MCF 10A (cell line): Measurements from ENCODE around the gene MVD. TPM values are rescaled to one million over a fixed set of nuclear protein-coding genes. Genes with fewer than 3 reads are reported as not detected.

Experiments used
- BruUV-seq: library from RNA; stranded (reverse); fragments of 400-500 nt; replicated peaks from 2 replicates; lab custom pipeline; 2021; lab: Mats Ljungman, UMichigan
- CTCF ChIA-PET: fragments of 300-600 bp; sonication (Branson Sonifier 250); formaldehyde crosslinking; extraction: SDS; loops from one replicate; lab custom pipeline; 2021; ENCODE audit warnings: antibody characterized with exemption, inconsistent platforms; lab: Yijun Ruan, JAX
- POLR2A ChIA-PET: fragments of 300-600, 350-650 bp; sonication (Branson Sonifier 250); formaldehyde crosslinking; extraction: SDS; loops from one replicate; lab custom pipeline; 2020; ENCODE audit warnings: antibody characterized with exemption, inconsistent platforms; lab: Yijun Ruan, JAX
- DNase-seq: peaks from one replicate; pipeline ENCODE4 v3.0.0-alpha.2; 2018; ENCODE audit not compliant: unreplicated experiment
- H3K27ac Mint-ChIP-seq: one replicate; pipeline ENCODE4 v1.8.0; 2022; ENCODE audit warnings: mild to moderate bottlenecking, low read depth, mixed read lengths; ENCODE audit not compliant: unreplicated experiment
- H3K27me3 Mint-ChIP-seq: one replicate; pipeline ENCODE4 v1.8.0; 2022; ENCODE audit warnings: mixed read lengths; ENCODE audit not compliant: insufficient read depth, unreplicated experiment
- H3K36me3 Mint-ChIP-seq: one replicate; pipeline ENCODE4 v1.8.0; 2022; ENCODE audit warnings: mild to moderate bottlenecking, moderate library complexity, mixed read lengths; ENCODE audit not compliant: insufficient read depth, unreplicated experiment
- H3K4me1 Mint-ChIP-seq: one replicate; pipeline ENCODE4 v1.8.0; 2022; ENCODE audit warnings: mixed read lengths; ENCODE audit not compliant: insufficient read depth, unreplicated experiment
- H3K4me3 Mint-ChIP-seq: one replicate; pipeline ENCODE4 v1.8.0; 2022; ENCODE audit warnings: mild to moderate bottlenecking, moderate library complexity, mixed read lengths; ENCODE audit not compliant: unreplicated experiment
- H3K9me3 Mint-ChIP-seq: one replicate; pipeline ENCODE4 v1.8.0; 2022; ENCODE audit warnings: mixed read lengths; ENCODE audit not compliant: unreplicated experiment
- CTCF ChIP-seq: fragments of 200-600 bp; IDR thresholded peaks from one replicate; pipeline ENCODE4 v1.8.0; 2022; ENCODE audit warnings: antibody characterized with exemption, mild to moderate bottlenecking; ENCODE audit not compliant: unreplicated experiment
- intact Hi-C: fragments of 100-400 bp; cut with micrococcal nuclease; formaldehyde crosslinking; loops from 2 replicates; pipeline ENCODE4 v1.14.1; 2022
- total RNA-seq: library from RNA; stranded (reverse); gene quantifications from 2 replicates; pipeline ENCODE4 v1.2.3, GENCODE V29; 2022

MVD gene
- total RNA-seq, 1 experiment from 2014 or later = 32.4 TPM

GRCh38 chr16:88614818-88615580, 47.9 kb downstream of the MVD start:
- Mint-ChIP-seq H3K36me3 (peaks cover 25% of the 10 kb centered on the region), H3K27me3 (no peaks in the 10 kb centered on the region), H3K27ac (no peak overlapping the region), H3K9me3 (no peaks in the 10 kb centered on the region), H3K4me1 (no peaks in the 10 kb centered on the region), H3K4me3 (no peak overlapping the region)
- DNase-seq = no peak
- POLR2A ChIA-PET = no interaction called here
- intact Hi-C loops = no loop called here
- CTCF ChIA-PET = no interaction called here
- no peak for TF ChIP-seq CTCF
- BruUV-seq = no TSS peak

GRCh38 chr16:88613911-88614817, 48.7 kb downstream of the MVD start:
- no peak overlapping the region for H3K4me3 Mint-ChIP-seq
- H3K9me3 Mint-ChIP-seq = no peaks in the 10 kb centered on the region
- peaks cover 33% of the 10 kb centered on the region for H3K36me3 Mint-ChIP-seq
- H3K27ac Mint-ChIP-seq = no peak overlapping the region
- CTCF ChIA-PET = no interaction called here
- POLR2A ChIA-PET = interaction anchor here (0.5 kb wide), 1 partner anchor 23 kb away, joined by 3 read pairs; no protein-coding TSS in a partner anchor
- no peak for TF ChIP-seq CTCF
- intact Hi-C loops = no loop called here
- no peak for DNase-seq
- no TSS peak for BruUV-seq
- H3K4me1 Mint-ChIP-seq = no peaks in the 10 kb centered on the region
- no peaks in the 10 kb centered on the region for H3K27me3 Mint-ChIP-seq

- intact Hi-C loops = no loop called here
- Mint-ChIP-seq H3K9me3 (no peaks in the 10 kb centered on the region), H3K4me1 (no peaks in the 10 kb centered on the region), H3K27me3 (no peaks in the 10 kb centered on the region), H3K27ac (no peak overlapping the region), H3K36me3 (peaks cover 36% of the 10 kb centered on the region), H3K4me3 (no peak overlapping the region)
- POLR2A ChIA-PET = interaction anchor here (0.5 to 1.9 kb wide), 2 partner anchors 22 to 43 kb away, joined by 3 to 4 read pairs; partner anchors contain the start of gene ZC3H18
- TF ChIP-seq CTCF = no peak
- CTCF ChIA-PET = no interaction called here
- no TSS peak for BruUV-seq
- DNase-seq = no peak
Measured at GRCh38 chr16:88613293-88613692, 49.6 kb downstream of the MVD start.
